Parathyroid adenoma (tissue), 2 donors: ENCODE measurements around the gene B4GALNT2.

Experiments
- H2AFZ ChIP-seq: fragments of 300-600 bp; sonication (generic); one replicate; pipeline ENCODE4 v1.7.0; 2017; ENCODE audit warnings: antibody characterized with exemption, mild to moderate bottlenecking
- H3K27ac ChIP-seq: fragments of 300-600 bp; sonication (generic); one replicate; pipeline ENCODE4 v1.7.0; 2017
- H3K27me3 ChIP-seq: fragments of 300-600 bp; sonication (generic); one replicate; pipeline ENCODE4 v1.7.0; 2017; ENCODE audit warnings: low read length; ENCODE audit not compliant: control insufficient read depth, insufficient read depth
- H3K36me3 ChIP-seq: fragments of 300-600 bp; sonication (generic); one replicate; pipeline ENCODE4 v1.7.0; 2017; ENCODE audit warnings: low read length; ENCODE audit not compliant: control insufficient read depth, insufficient read depth
- H3K4me1 ChIP-seq: fragments of 300-600 bp; sonication (generic); one replicate; pipeline ENCODE4 v1.7.0; 2017; ENCODE audit warnings: control low read depth
- H3K4me2 ChIP-seq: fragments of 300-600 bp; sonication (generic); one replicate; pipeline ENCODE4 v1.7.0; 2017; ENCODE audit warnings: low read length
- H3K4me3 ChIP-seq: fragments of 300-600 bp; sonication (generic); one replicate; pipeline ENCODE4 v1.7.0; 2017; ENCODE audit warnings: low read depth, low read length
- H3K79me2 ChIP-seq: fragments of 300-600 bp; sonication (generic); one replicate; pipeline ENCODE4 v1.7.0; 2017; ENCODE audit warnings: control low read depth
- H3K9ac ChIP-seq: fragments of 300-600 bp; sonication (generic); one replicate; pipeline ENCODE4 v1.7.0; 2017; ENCODE audit warnings: mild to moderate bottlenecking
- H3K9me3 ChIP-seq: fragments of 300-600 bp; sonication (generic); one replicate; pipeline ENCODE4 v1.7.0; 2017; ENCODE audit warnings: low read length; ENCODE audit not compliant: control insufficient read depth
- TF ChIP-seq, protein P1 (sequence below): fragments of 300-600 bp; sonication (generic); IDR thresholded peaks from one replicate; pipeline ENCODE4 v1.7.0; 2017; ENCODE audit warnings: antibody characterized with exemption, mild to moderate bottlenecking
- donor health status: primary hyperparathyroidism.

Gene B4GALNT2

DNA sequence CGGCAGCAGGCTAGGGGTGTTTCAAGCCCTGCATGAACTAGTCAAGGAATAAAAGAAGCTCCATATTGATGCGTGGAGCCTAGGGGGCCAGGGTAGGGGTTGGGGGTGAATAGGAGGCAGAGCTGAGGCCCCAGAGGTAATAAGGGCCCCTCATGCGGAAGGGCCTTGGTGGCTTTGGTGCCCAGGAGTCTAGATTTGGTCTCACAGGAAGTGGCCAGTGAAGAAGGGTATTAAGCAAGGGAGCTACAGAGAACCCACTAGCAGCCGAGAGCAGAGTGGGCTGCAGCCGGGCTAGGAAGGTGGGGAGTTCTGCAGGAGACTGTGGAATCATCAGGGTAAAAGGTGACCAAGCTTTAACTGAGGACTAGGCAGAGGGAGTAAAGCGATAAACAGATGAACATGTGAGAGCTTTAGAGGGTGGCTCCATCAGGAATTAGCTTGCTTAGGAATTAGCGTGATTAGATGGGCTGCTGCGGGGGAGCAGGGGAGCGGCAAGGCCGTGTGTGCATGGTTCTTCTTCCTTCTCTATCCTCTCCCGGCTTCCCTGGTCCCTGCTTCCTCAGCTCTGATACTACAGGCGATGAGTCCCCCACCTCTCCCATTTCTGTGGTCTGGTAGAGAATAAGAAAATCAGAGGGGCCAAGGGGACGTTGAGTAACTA, 68.0 kb downstream of the B4GALNT2 start:
- H3K27ac ChIP-seq: no peak overlapping the region
- H3K27me3 ChIP-seq: no peaks in the 10 kb centered on the region
- no peak overlapping the region for H3K9ac ChIP-seq
- TF ChIP-seq, protein P1, sequence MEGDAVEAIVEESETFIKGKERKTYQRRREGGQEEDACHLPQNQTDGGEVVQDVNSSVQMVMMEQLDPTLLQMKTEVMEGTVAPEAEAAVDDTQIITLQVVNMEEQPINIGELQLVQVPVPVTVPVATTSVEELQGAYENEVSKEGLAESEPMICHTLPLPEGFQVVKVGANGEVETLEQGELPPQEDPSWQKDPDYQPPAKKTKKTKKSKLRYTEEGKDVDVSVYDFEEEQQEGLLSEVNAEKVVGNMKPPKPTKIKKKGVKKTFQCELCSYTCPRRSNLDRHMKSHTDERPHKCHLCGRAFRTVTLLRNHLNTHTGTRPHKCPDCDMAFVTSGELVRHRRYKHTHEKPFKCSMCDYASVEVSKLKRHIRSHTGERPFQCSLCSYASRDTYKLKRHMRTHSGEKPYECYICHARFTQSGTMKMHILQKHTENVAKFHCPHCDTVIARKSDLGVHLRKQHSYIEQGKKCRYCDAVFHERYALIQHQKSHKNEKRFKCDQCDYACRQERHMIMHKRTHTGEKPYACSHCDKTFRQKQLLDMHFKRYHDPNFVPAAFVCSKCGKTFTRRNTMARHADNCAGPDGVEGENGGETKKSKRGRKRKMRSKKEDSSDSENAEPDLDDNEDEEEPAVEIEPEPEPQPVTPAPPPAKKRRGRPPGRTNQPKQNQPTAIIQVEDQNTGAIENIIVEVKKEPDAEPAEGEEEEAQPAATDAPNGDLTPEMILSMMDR: no peak
- no peaks in the 10 kb centered on the region for H3K4me1 ChIP-seq
- no peak overlapping the region for H3K4me2 ChIP-seq
- H3K9me3 ChIP-seq: no peaks in the 10 kb centered on the region
- no peaks in the 10 kb centered on the region for H3K36me3 ChIP-seq
- no peaks in the 10 kb centered on the region for H3K79me2 ChIP-seq
- no peak overlapping the region for H2AFZ ChIP-seq
- H3K4me3 ChIP-seq: no peak overlapping the region

DNA sequence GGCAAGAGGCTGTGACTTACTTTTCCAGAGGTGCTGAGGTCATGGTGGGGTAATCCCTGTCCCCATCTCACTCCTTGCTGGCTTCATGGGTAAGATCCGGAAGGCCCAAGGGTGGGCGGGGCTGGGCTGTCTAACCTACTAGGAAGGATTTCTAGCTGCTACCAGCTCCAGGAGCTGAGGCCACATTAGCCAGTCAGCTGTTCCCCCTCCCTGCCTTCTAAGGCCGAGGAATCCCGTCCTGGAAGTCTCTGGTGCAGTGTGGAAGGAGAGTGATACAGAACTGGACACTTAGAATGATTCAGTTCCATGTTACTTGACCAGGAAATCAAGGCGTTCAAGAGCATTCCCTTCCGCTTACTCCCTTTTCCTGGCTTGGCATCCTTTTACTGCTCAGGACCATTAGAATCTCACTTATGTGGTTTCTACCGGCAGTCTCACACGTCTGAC, 68.9 kb downstream of the B4GALNT2 start:
- H3K4me2 ChIP-seq: no peak overlapping the region
- no peaks in the 10 kb centered on the region for H3K4me1 ChIP-seq
- TF ChIP-seq, protein P1: no peak
- H2AFZ ChIP-seq: no peak overlapping the region
- no peaks in the 10 kb centered on the region for H3K79me2 ChIP-seq
- no peaks in the 10 kb centered on the region for H3K9me3 ChIP-seq
- H3K9ac ChIP-seq: no peak overlapping the region
- no peaks in the 10 kb centered on the region for H3K27me3 ChIP-seq
- H3K27ac ChIP-seq: no peak overlapping the region
- H3K36me3 ChIP-seq: no peaks in the 10 kb centered on the region
- H3K4me3 ChIP-seq: no peak overlapping the region

DNA sequence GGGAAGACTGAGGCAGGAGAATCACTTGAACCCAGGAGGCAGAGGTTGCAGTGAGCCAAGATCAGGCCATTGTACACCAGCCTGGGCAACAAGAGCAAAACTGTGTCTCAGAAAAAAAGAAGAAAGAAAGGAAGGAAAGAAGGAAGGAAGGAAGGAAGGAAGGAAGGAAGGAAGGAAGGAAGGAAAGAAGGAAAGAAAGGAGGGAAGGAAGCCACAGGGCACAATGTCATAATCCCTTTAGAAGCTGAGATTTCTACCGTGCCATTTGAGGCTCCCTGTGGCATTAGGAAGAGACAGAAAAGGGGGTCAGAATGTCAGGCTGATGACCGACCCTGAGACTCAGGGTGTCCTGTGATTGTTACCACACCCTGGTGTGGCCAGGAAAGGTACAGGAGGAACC, 71.2 kb downstream of the B4GALNT2 start:
- Histone ChIP-seq H3K9ac (no peak overlapping the region), H3K27me3 (no peaks in the 10 kb centered on the region), H3K79me2 (no peaks in the 10 kb centered on the region), H3K4me3 (no peak overlapping the region), H3K27ac (no peak overlapping the region), H3K36me3 (no peaks in the 10 kb centered on the region), H3K9me3 (no peaks in the 10 kb centered on the region), H3K4me1 (no peaks in the 10 kb centered on the region), H2AFZ (no peak overlapping the region), H3K4me2 (no peak overlapping the region)
- TF ChIP-seq, protein P1: no peak

DNA sequence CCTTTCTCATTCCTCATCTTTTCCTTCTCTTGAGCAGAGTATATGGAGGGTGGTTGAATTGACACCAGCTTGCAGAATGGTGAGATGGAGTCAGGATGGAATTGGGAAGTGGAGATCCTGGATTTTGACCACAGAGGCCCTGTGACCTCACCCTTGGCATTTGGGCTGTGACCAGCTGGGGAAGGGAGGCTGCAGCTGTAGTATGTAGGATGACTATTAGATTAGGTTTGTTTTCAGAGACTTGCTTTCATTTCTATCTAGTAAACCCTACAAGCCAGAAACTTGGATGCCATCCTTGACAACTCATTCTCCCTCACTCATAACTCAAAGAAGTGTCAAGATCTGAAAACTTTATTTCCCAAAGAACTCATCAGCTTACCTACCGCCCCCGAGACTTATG, 71.9 kb downstream of the B4GALNT2 start:
- no peak overlapping the region for H3K27ac ChIP-seq
- H3K9ac ChIP-seq: no peak overlapping the region
- H3K4me3 ChIP-seq: no peak overlapping the region
- no peak overlapping the region for H2AFZ ChIP-seq
- no peak overlapping the region for H3K4me2 ChIP-seq
- H3K27me3 ChIP-seq: no peaks in the 10 kb centered on the region
- H3K79me2 ChIP-seq: no peaks in the 10 kb centered on the region
- H3K4me1 ChIP-seq: no peaks in the 10 kb centered on the region
- no peaks in the 10 kb centered on the region for H3K36me3 ChIP-seq
- TF ChIP-seq, protein P1: no peak
- no peaks in the 10 kb centered on the region for H3K9me3 ChIP-seq

DNA sequence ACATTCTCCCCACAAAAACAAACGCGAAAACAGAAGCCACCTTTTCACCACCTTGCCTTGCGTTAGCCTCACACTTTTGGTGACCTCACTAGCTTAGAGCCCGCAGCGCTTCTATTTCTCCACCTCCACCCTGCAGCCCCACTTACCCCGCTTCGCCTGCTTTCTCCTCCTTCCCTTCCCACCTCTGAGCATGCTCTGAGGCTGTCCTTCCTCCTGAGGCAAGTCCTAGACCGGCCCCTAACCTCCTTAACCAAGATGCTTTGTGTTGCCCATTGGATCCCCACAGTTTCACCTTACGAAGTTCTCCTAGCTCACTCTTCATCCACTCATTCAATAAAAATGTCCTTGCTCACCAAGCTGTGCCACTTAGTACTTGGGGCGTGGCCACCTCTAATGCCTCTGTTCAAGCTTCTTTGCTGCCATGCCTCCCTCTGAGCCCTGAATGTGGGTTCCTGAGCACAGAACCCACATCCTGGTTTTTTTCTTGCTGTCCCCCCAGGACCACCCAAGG, 76.5 kb downstream of the B4GALNT2 start:
- Histone ChIP-seq H3K4me1 (no peaks in the 10 kb centered on the region), H3K4me2 (no peak overlapping the region), H2AFZ (no peak overlapping the region), H3K36me3 (no peaks in the 10 kb centered on the region), H3K27me3 (no peaks in the 10 kb centered on the region), H3K9me3 (no peaks in the 10 kb centered on the region), H3K27ac (no peak overlapping the region), H3K9ac (no peak overlapping the region), H3K79me2 (no peaks in the 10 kb centered on the region), H3K4me3 (no peak overlapping the region)
- TF ChIP-seq, protein P1: no peak
